NB4 (cell line): Measurements from ENCODE around the gene CA10.

Experiments used
- DNase-seq: peaks from one replicate; pipeline ENCODE4 v3.0.0; 2010; ENCODE audit warnings: low read depth
- H3K4me3 ChIP-seq: one replicate; pipeline ENCODE4 v1.5.1; 2011; ENCODE audit warnings: mild to moderate bottlenecking, low read depth, low read length, moderate library complexity
- MYC ChIP-seq: IDR thresholded peaks from 2 replicates; pipeline ENCODE4 v1.6.1; 2011; ENCODE audit warnings: low read depth, low read length
- POLR2A ChIP-seq: IDR thresholded peaks from 2 replicates; pipeline ENCODE4 v1.6.1; 2011; ENCODE audit warnings: mild to moderate bottlenecking; ENCODE audit not compliant: insufficient read length; ENCODE audit errors: extremely low read depth
- TF ChIP-seq, protein P1 (sequence below): IDR thresholded peaks from one replicate; pipeline ENCODE4 v1.5.1; 2012; ENCODE audit warnings: low read depth, low read length
- TF ChIP-seq, protein P2 (sequence below): IDR thresholded peaks from 2 replicates; pipeline ENCODE4 v1.6.1; 2011; ENCODE audit warnings: low read depth, low read length

Gene CA10

DNA sequence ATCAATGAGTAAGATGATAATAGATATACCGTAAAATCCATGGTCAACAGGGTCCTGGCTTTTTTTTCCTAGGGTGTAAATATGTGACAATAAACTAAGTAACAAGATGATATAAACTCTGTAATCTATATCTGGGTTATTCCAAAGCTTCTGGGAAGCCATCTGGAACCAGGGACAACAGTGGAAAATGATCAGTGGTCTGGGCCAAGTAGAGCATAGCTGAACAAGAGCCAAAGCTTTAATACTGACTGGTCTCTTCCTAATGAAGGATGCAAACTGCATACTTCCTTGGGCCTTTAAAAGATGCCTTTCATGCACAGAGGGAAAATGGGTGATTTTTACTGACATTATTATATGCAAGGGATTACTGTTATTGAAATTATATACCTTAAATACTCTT is 8.9 kb downstream of the CA10 start:
- TF ChIP-seq, protein P1, sequence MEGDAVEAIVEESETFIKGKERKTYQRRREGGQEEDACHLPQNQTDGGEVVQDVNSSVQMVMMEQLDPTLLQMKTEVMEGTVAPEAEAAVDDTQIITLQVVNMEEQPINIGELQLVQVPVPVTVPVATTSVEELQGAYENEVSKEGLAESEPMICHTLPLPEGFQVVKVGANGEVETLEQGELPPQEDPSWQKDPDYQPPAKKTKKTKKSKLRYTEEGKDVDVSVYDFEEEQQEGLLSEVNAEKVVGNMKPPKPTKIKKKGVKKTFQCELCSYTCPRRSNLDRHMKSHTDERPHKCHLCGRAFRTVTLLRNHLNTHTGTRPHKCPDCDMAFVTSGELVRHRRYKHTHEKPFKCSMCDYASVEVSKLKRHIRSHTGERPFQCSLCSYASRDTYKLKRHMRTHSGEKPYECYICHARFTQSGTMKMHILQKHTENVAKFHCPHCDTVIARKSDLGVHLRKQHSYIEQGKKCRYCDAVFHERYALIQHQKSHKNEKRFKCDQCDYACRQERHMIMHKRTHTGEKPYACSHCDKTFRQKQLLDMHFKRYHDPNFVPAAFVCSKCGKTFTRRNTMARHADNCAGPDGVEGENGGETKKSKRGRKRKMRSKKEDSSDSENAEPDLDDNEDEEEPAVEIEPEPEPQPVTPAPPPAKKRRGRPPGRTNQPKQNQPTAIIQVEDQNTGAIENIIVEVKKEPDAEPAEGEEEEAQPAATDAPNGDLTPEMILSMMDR: no peak
- TF ChIP-seq MYC (no peak), POLR2A (no peak)
- TF ChIP-seq, protein P2, sequence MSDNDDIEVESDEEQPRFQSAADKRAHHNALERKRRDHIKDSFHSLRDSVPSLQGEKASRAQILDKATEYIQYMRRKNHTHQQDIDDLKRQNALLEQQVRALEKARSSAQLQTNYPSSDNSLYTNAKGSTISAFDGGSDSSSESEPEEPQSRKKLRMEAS: no peak
- no peak for DNase-seq
- H3K4me3 ChIP-seq: no peak overlapping the region

DNA sequence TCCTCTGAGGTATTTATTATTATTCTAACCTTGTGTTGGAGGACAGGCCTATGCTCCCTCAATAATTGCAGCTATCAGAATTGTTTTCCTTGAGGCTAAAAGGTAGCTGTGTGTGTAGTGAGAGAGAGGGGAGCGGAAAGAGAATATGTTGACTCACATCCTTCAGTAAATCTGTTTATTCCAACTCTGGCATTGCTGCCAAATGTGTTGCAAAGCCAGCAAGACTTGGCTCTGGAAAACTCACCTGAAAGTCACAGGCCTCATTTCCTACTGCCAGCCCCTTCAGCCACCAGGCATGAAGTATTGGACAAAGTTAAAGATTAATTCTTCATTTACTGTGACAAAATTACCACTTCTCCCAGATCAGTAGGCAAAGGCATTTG is 9.6 kb downstream of the CA10 start:
- no peak for DNase-seq
- no peak overlapping the region for H3K4me3 ChIP-seq
- TF ChIP-seq POLR2A (no peak), MYC (no peak)
- TF ChIP-seq, protein P1: no peak
- TF ChIP-seq, protein P2: no peak

DNA sequence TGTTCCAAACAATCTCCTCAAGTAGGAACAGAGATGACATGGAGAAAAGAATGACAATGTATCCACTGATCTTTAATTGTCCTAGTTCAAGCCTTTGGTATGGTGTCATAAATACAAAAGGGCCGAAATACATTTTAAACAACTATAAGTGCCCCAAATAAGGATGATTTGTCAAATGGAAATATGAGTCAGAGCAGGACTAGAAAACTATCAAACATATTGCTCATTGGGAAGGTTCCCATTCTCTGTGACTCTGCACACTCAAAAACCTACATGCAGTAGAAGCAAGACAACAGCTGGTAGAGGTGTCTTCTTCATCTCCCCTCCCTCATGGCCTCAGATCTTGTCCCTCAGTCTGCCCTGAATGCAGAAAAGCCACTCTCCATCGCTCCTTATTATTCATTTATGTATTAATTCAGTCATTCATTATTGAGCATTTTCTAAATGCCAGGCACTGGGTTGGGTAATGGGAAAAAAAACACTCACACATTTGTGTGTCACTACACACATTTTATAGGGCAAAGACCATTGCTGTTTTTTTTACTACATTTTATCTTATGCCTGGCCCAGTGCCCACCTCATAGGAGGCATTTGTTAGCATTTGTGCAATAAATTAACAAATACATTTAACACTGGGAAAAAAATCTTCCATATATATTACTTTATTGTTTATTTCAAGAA is 10.1 kb downstream of the CA10 start:
- no peak overlapping the region for H3K4me3 ChIP-seq
- DNase-seq: no peak
- TF ChIP-seq POLR2A (no peak), MYC (no peak)
- TF ChIP-seq, protein P1: no peak
- TF ChIP-seq, protein P2: no peak

DNA sequence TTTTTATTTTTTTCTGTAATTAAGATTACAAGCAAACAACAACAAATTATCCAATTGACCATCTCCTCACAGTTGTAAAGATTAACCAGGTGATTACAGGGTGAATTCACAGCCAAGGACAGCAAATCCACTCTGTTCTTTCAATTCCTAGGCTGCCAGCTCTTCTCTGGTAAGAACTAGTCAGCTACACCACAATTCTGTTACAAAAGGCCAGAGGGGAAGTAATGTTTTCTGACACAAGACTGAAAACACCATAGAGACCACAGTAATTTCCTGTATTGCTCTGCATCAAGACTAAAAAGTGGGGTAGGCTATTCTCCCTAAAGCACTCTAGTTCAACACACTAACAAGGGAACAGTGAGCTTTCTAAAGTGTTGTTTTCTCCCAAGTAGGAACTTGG is 10.6 kb downstream of the CA10 start:
- TF ChIP-seq, protein P1: no peak
- TF ChIP-seq, protein P2: no peak
- TF ChIP-seq MYC: no peak
- H3K4me3 ChIP-seq: no peak overlapping the region
- peak; percentile 33 for DNase-seq

DNA sequence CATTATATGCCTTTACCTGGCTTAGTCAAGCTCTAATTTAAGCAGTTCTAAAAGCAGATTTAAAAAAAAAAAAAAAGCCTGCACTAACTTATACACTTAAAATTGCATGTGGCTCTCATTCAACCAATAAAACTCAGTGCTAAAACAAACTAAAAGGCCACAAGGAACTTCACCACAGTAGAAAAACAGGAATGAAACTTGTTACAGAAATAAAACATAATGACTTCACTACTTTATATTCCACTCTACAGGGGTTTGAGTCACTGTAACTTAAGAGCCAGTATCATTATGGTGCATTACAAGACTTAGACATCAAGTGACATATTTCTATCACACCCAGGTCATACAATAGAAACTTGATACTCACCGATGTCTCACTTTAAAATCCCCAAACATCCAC is 11.1 kb downstream of the CA10 start:
- H3K4me3 ChIP-seq: no peak overlapping the region
- no peak for DNase-seq
- TF ChIP-seq, protein P1: no peak
- TF ChIP-seq, protein P2: no peak
- TF ChIP-seq MYC (no peak), POLR2A (no peak)

DNA sequence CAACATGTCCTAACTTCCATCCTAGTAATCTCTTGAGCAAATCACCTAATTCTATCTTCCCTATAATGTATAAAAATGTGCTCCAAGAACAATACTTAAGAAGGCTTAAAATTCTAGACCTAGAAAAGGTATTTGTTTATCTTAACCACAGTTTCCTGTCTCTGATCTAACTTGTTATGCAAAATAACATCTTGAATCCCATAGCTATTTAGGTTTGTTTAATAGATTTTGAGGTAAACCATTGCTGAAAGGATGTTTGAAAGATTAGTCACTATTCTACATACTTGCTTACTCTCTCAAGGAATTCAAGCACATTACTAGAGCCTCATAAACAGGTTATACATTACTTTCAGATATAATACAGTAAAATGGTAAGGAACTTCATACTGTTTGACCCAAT is 13.0 kb downstream of the CA10 start:
- TF ChIP-seq POLR2A (no peak), MYC (no peak)
- TF ChIP-seq, protein P1: no peak
- TF ChIP-seq, protein P2: no peak
- no peak for DNase-seq

More for the DNA sequence above, 13.0 kb downstream of the CA10 start:
- no peak overlapping the region for H3K4me3 ChIP-seq
